Endothelial cell of umbilical vein (primary cell): ENCODE data around the gene ZDHHC11. TPM values are rescaled to one million over a fixed set of nuclear protein-coding genes. Genes with fewer than 3 reads are reported as not detected.
"Not testable (repeated sequence)": the region's sequence is repeated elsewhere in the genome, so short reads cannot be mapped to it uniquely, and the experiment has no call there.

Experiments used
- BruUV-seq: library from RNA; stranded (reverse); fragments of 400-500 nt; replicated peaks from 2 replicates; lab custom pipeline; 2021; lab: Mats Ljungman, UMichigan
- CTCF ChIA-PET: fragments of 300-600, 350-600 bp; sonication (Branson Sonifier 250); formaldehyde crosslinking; loops from one replicate; lab custom pipeline; 2021; ENCODE audit warnings: antibody characterized with exemption, inconsistent platforms; lab: Charles Lee
- POLR2A ChIA-PET: fragments of 300-600, 350-600 bp; sonication (Branson Sonifier 250); formaldehyde crosslinking; loops from one replicate; lab custom pipeline; 2021; ENCODE audit warnings: antibody characterized with exemption, inconsistent platforms; lab: Charles Lee
- DNase-seq: peaks from one replicate; pipeline ENCODE4 v3.0.0-alpha.2; 2011; ENCODE audit warnings: low read depth, low spot score
- FAIRE-seq: peaks from 2 replicates; lab custom pipeline; 2011; peaks lifted over from hg19 to GRCh38; lab: Jason Lieb, UNC
- H2AFZ ChIP-seq: 2 replicates; pipeline ENCODE4 v1.6.0; 2012; ENCODE audit warnings: low read depth, low read length, control low read depth, inconsistent platforms
- H3K27ac ChIP-seq: 2 replicates; pipeline ENCODE4 v1.5.1; 2011; ENCODE audit warnings: low read depth, mild to moderate bottlenecking, control low read depth, low read length, moderate library complexity; ENCODE audit not compliant: insufficient read depth
- H3K27me3 ChIP-seq, 2 experiments: 2 replicates each; pipeline versions ENCODE4 v1.6.0 to v1.6.1; 2011; ENCODE audit warnings: low read length in 2 of 2, mixed read lengths in 1 of 2; ENCODE audit not compliant: control insufficient read depth in 2 of 2, insufficient read depth in 2 of 2
- H3K36me3 ChIP-seq, 2 experiments: 2 replicates in 1 of 2; 3 replicates in 1 of 2; pipeline ENCODE4 v1.5.1; 2011; ENCODE audit warnings: low read length in 2 of 2, mild to moderate bottlenecking in 1 of 2, moderate library complexity in 1 of 2; ENCODE audit not compliant: control insufficient read depth in 2 of 2, insufficient read depth in 2 of 2; ENCODE audit errors: extremely low read depth in 1 of 2
- H3K4me1 ChIP-seq: 3 replicates; pipeline ENCODE4 v1.5.1; 2011; ENCODE audit warnings: mild to moderate bottlenecking, low read length; ENCODE audit not compliant: control insufficient read depth, insufficient read depth; ENCODE audit errors: extremely low read depth
- H3K4me2 ChIP-seq: 2 replicates; pipeline ENCODE4 v1.6.1; 2011; ENCODE audit warnings: low read length, control low read depth, mixed read lengths; ENCODE audit not compliant: insufficient read depth
- H3K4me3 ChIP-seq, 3 experiments: fragments of 200-600 bp in 1 of 3; sonication (generic), shearing (Covaris generic) in 1 of 3; replicated peaks in 1 of 3; 2 replicates each; pipeline ENCODE4 v1.5.1; 2011 to 2016; ENCODE audit warnings: control low read depth in 3 of 3, low read length in 3 of 3, mild to moderate bottlenecking in 2 of 3, inconsistent platforms in 1 of 3, low read depth in 1 of 3, moderate library complexity in 1 of 3; ENCODE audit not compliant: insufficient read depth in 1 of 3
- H3K79me2 ChIP-seq: 2 replicates; pipeline ENCODE4 v1.6.0; 2012; ENCODE audit warnings: low read length, inconsistent platforms; ENCODE audit not compliant: control insufficient read depth, insufficient read depth
- H3K9ac ChIP-seq: replicated peaks from 2 replicates; pipeline ENCODE3; 2011; ENCODE audit warnings: low read length, control low read depth; ENCODE audit not compliant: insufficient read depth; ENCODE audit errors: extremely low read depth
- H3K9me1 ChIP-seq: replicated peaks from 3 replicates; pipeline ENCODE4 v1.6.0; 2011; ENCODE audit warnings: mild to moderate bottlenecking, low read length; ENCODE audit not compliant: control insufficient read depth, insufficient read depth; ENCODE audit errors: extremely low read depth
- H3K9me3 ChIP-seq: replicated peaks from 2 replicates; pipeline ENCODE4 v1.5.1; 2012; ENCODE audit warnings: low read length, inconsistent platforms; ENCODE audit not compliant: control insufficient read depth, insufficient read depth
- H4K20me1 ChIP-seq: replicated peaks from 2 replicates; pipeline ENCODE3; 2011; ENCODE audit warnings: mild to moderate bottlenecking, low read length; ENCODE audit not compliant: control insufficient read depth, insufficient read depth; ENCODE audit errors: extremely low read depth
- CTCF ChIP-seq, 2 donors: IDR thresholded peaks; 1 replicate in 1 of 2; 2 replicates in 1 of 2; pipeline ENCODE4 v1.5.1; 2011; ENCODE audit warnings: low read length in 2 of 2, mild to moderate bottlenecking in 2 of 2, moderate library complexity in 2 of 2, control low read depth in 1 of 2, inconsistent platforms in 1 of 2, low read depth in 1 of 2; ENCODE audit not compliant: insufficient read depth in 1 of 2; ENCODE audit errors: extremely low read depth in 1 of 2
- EZH2 ChIP-seq: IDR thresholded peaks from 2 replicates; pipeline ENCODE4 v1.6.1; 2012; ENCODE audit warnings: borderline replicate concordance, low read depth, mild to moderate bottlenecking, moderate library complexity, low read length, inconsistent platforms; ENCODE audit not compliant: severe bottlenecking
- FOS ChIP-seq: IDR thresholded peaks from 2 replicates; pipeline ENCODE4 v1.6.1; 2011; ENCODE audit warnings: mild to moderate bottlenecking, low read length, moderate library complexity, borderline replicate concordance; ENCODE audit not compliant: insufficient read depth
- GATA2 ChIP-seq: IDR thresholded peaks from 2 replicates; pipeline ENCODE4 v1.7.0; 2011; ENCODE audit warnings: low read depth, mild to moderate bottlenecking, moderate library complexity, mixed read lengths, low read length; ENCODE audit not compliant: insufficient read length, insufficient read depth
- JUN ChIP-seq: IDR thresholded peaks from 2 replicates; pipeline ENCODE4 v1.6.1; 2011; ENCODE audit warnings: borderline replicate concordance, low read depth; ENCODE audit not compliant: insufficient read length, insufficient read depth
- MYC ChIP-seq: IDR thresholded peaks from one replicate; pipeline ENCODE4 v1.6.1; 2011; ENCODE audit warnings: mild to moderate bottlenecking, low read depth, low read length
- POLR2A ChIP-seq: IDR thresholded peaks from 2 replicates; pipeline ENCODE4 v1.6.1; 2012; ENCODE audit warnings: low read depth, mild to moderate bottlenecking, control low read depth, low read length
- POLR2AphosphoS5 ChIP-seq: IDR thresholded peaks from 2 replicates; pipeline ENCODE4 v1.6.1; 2012; ENCODE audit warnings: low read depth, mild to moderate bottlenecking, control low read depth, low read length, moderate library complexity; ENCODE audit not compliant: insufficient read depth
- dilution Hi-C: fragments of 300-500 bp; cut with MboI; formaldehyde crosslinking; loops from one replicate; pipeline ENCODE4 v1.15.0; 2019; ENCODE audit warnings: low sequenced_read_pairs; ENCODE audit not compliant: extremely low pct_ligation_motif_present
- intact Hi-C: fragments of 100-400 bp; cut with micrococcal nuclease; formaldehyde crosslinking; loops from one replicate; pipeline ENCODE4 v1.10.0; 2022
- polyA plus RNA-seq, 4 experiments: library from polyadenylated mRNA; depleted of rRNA in 3 of 4; stranded (reverse) in 3 of 4; unstranded in 1 of 4; fragments of >200 nt; gene quantifications; 2 replicates each; pipeline versions ENCODE4 v1.2.1 to v1.2.3, GENCODE V29; 2011 to 2012; ENCODE audit warnings: missing spikeins in 1 of 4
- total RNA-seq: library from RNA; stranded (reverse); gene quantifications from 2 replicates; pipeline ENCODE4 v1.2.3, GENCODE V29; 2021
- TF ChIP-seq, protein P1 (sequence below): IDR thresholded peaks from 2 replicates; pipeline ENCODE4 v1.6.1; 2011; ENCODE audit not compliant: insufficient read depth, insufficient read length

Gene ZDHHC11
- total and polyA plus RNA-seq, 2 donors (not counting 3 experiments of a cell fraction or from before 2014, with no cell fraction given), result 0.35 to 4.4 TPM

DNA sequence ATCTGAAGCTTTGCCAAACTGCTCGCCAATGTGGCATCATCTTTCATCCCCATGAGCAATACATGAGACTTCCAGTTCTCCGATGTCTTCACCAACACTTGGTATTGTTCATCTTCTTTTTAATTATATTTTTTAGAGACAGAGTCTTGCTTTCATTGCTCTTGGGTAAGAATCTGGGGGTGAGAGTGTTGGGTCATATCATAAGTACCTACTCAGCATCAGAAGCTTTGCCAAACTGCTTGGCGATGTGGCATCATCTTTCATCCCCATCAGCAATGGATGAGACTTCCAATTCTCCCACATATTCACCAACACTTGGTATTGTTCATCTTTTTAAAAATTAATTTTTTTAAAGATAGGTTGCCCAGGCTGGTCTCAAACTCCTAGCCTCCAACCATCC, 35.3 kb downstream of the ZDHHC11 start:
- H3K27ac ChIP-seq, result no peak overlapping the region
- ChIA-PET CTCF (no interaction called here), POLR2A (no interaction called here)
- DNase-seq (no peak), FAIRE-seq (no peak)
- intact Hi-C loops, result no loop called here
- H4K20me1 ChIP-seq, result no peaks in the 10 kb centered on the region
- no peaks in the 10 kb centered on the region for H3K27me3 ChIP-seq
- no peaks in the 10 kb centered on the region for H3K9me1 ChIP-seq
- no peaks in the 10 kb centered on the region for H3K9me3 ChIP-seq
- dilution Hi-C loops, result no loop called here
- H3K4me1 ChIP-seq, result no peaks in the 10 kb centered on the region
- no peak overlapping the region for H3K4me2 ChIP-seq
- no TSS peak for BruUV-seq
- TF ChIP-seq POLR2A (no peak), JUN (no peak), MYC (no peak), EZH2 (no peak), GATA2 (no peak), FOS (no peak), CTCF (IDR thresholded peaks at IDR 0.05; ENCODE audit: extremely low read depth in 1 of 2, insufficient read depth in 1 of 2, low read depth in 1 of 2, low read length in 2 of 2) (no peak), POLR2AphosphoS5 (no peak)
- TF ChIP-seq, protein P1, sequence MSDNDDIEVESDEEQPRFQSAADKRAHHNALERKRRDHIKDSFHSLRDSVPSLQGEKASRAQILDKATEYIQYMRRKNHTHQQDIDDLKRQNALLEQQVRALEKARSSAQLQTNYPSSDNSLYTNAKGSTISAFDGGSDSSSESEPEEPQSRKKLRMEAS, result no peak
- no peak overlapping the region for H2AFZ ChIP-seq
- no peaks in the 10 kb centered on the region for H3K79me2 ChIP-seq
- no peak overlapping the region for H3K9ac ChIP-seq
- no peaks in the 10 kb centered on the region for H3K36me3 ChIP-seq
- no peak overlapping the region for H3K4me3 ChIP-seq

DNA sequence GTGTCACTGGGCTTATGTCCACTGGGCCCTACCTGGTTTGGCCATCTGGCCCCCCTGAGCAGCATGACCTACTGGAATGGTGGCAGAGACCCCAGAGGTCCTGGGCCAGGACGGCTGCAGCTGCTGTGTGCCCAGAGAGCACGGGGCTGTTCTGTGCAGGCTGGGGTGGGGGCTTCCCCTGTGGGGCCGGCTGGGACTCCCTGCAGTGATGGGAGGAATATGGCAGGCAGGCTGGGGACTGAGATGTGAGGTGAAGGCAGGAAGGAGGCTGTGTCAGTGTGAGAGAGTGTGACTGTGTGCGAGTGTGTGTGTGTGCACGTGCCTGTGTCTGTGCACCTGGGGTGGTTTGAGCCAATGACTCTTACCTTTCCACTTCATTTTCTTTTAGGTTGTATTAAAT, 37.2 kb downstream of the ZDHHC11 start:
- H3K9me3 ChIP-seq, H3K4me1 ChIP-seq, dilution Hi-C loops, DNase-seq, H2AFZ ChIP-seq, intact Hi-C loops, POLR2A ChIA-PET, BruUV-seq, H3K27me3 ChIP-seq, H3K27ac ChIP-seq, H3K4me3 ChIP-seq, H3K4me2 ChIP-seq, H3K79me2 ChIP-seq, H3K36me3 ChIP-seq, CTCF ChIA-PET, H3K9me1 ChIP-seq, H3K9ac ChIP-seq, H4K20me1 ChIP-seq, FAIRE-seq: not testable (repeated sequence)

GRCh38 chr5:811384-811783, 39.4 kb downstream of the ZDHHC11 start:
- H4K20me1 ChIP-seq, H3K9me3 ChIP-seq, H3K9me1 ChIP-seq, FAIRE-seq, CTCF ChIA-PET, H3K27me3 ChIP-seq, intact Hi-C loops, H3K79me2 ChIP-seq, H3K27ac ChIP-seq, H3K4me2 ChIP-seq, dilution Hi-C loops, DNase-seq, H3K36me3 ChIP-seq, H3K4me3 ChIP-seq, H3K9ac ChIP-seq, H3K4me1 ChIP-seq, H2AFZ ChIP-seq, BruUV-seq, POLR2A ChIA-PET: not testable (repeated sequence)
